Endodermal cell (in vitro differentiated cells): ENCODE data around the gene SEPTIN10. TPM values are rescaled to one million over a fixed set of nuclear protein-coding genes. Genes with fewer than 3 reads are reported as not detected.
A peak's percentile ranks its signal among the peaks of the same experiment; 100 is the strongest.

Source experiments
- DNase-seq: peaks from one replicate; pipeline ENCODE4 v3.0.0-alpha.2; 2017
- H3K27ac ChIP-seq: 2 replicates; pipeline ENCODE4 v1.5.1; 2013; ENCODE audit warnings: mild to moderate bottlenecking, low read depth, low read length, moderate library complexity
- H3K27me3 ChIP-seq: 2 replicates; pipeline ENCODE4 v1.6.1; 2013; ENCODE audit warnings: mild to moderate bottlenecking, low read length, moderate library complexity; ENCODE audit not compliant: insufficient read depth, control insufficient read depth, poor library complexity, severe bottlenecking
- H3K36me3 ChIP-seq: 2 replicates; pipeline ENCODE4 v1.7.0; 2013; ENCODE audit warnings: mild to moderate bottlenecking, low read length, moderate library complexity; ENCODE audit not compliant: control insufficient read depth, insufficient read depth
- H3K4me1 ChIP-seq: one replicate; pipeline ENCODE4 v1.7.0; 2013; ENCODE audit warnings: low read length; ENCODE audit not compliant: control insufficient read depth, insufficient read depth
- H3K4me3 ChIP-seq: 2 replicates; pipeline ENCODE4 v1.5.1; 2013; ENCODE audit warnings: mild to moderate bottlenecking, low read length, moderate library complexity
- H3K9ac ChIP-seq: 2 replicates; pipeline ENCODE4 v1.6.1; 2013; ENCODE audit warnings: mild to moderate bottlenecking, low read length, moderate library complexity; ENCODE audit not compliant: poor library complexity, severe bottlenecking; ENCODE audit errors: extremely low read depth
- H3K9me3 ChIP-seq: 2 replicates; pipeline ENCODE4 v1.6.1; 2013; ENCODE audit warnings: mild to moderate bottlenecking, low read length, moderate library complexity; ENCODE audit not compliant: control insufficient read depth
- H3K27ac Mint-ChIP-seq: 2 replicates; pipeline ENCODE4 v1.8.0; 2020; ENCODE audit warnings: mixed read lengths
- H3K27me3 Mint-ChIP-seq: 2 replicates; pipeline ENCODE4 v1.8.0; 2021; ENCODE audit warnings: mild to moderate bottlenecking, mixed read lengths; ENCODE audit not compliant: insufficient read depth
- H3K36me3 Mint-ChIP-seq: 2 replicates; pipeline ENCODE4 v1.8.0; 2020; ENCODE audit warnings: low read depth, mixed read lengths
- H3K4me1 Mint-ChIP-seq: 2 replicates; pipeline ENCODE4 v1.8.0; 2020; ENCODE audit warnings: mixed read lengths
- H3K4me3 Mint-ChIP-seq: 2 replicates; pipeline ENCODE4 v1.8.0; 2020; ENCODE audit warnings: mild to moderate bottlenecking, moderate library complexity, mixed read lengths
- H3K9me3 Mint-ChIP-seq: 2 replicates; pipeline ENCODE4 v1.8.0; 2020; ENCODE audit warnings: mild to moderate bottlenecking, mixed read lengths
- CTCF ChIP-seq: fragments of 200-600 bp; sonication (generic); conservative IDR thresholded peaks from 2 replicates; pipeline ENCODE4 v1.5.0; 2021; ENCODE audit warnings: antibody characterized with exemption, mild to moderate bottlenecking
- WGBS, 2 experiments: methylation state at CpG; one replicate each; pipeline versions ENCODE4 v1.1.5 to v1.1.7; 2013; ENCODE audit warnings: missing lambda C conversion rate in 2 of 2, mixed read lengths in 1 of 2; ENCODE audit not compliant: insufficient coverage in 1 of 2, insufficient read length in 1 of 2; 5-methylcytosine and 5-hydroxymethylcytosine counted together
- total RNA-seq, 2 donors: library from RNA; stranded (reverse); fragmentation: NEBNext Ultra II Directional in 1 of 2; extraction: Animal tissue kit (Norgen Biotek cat#: 25700) in 1 of 2; gene quantifications; 2 replicates in 1 of 2; 3 replicates in 1 of 2; pipeline ENCODE4 v1.2.1, GENCODE V29; 2021

Gene SEPTIN10
- total RNA-seq, 2 donors from 2014 or later = 103 to 120 TPM

GRCh38 chr2:109549016-109549590, 64.7 kb downstream of the SEPTIN10 start:
- no peak overlapping the region for H3K27ac Mint-ChIP-seq
- DNase-seq = no peak
- TF ChIP-seq CTCF = no peak
- H3K4me3 Mint-ChIP-seq = no peak overlapping the region
- Histone ChIP-seq H3K27ac (peak overlapping the region; percentile 38), H3K9me3 (peaks cover 16% of the 10 kb centered on the region), H3K4me1 (no peaks in the 10 kb centered on the region), H3K27me3 (no peaks in the 10 kb centered on the region), H3K9ac (no peak overlapping the region), H3K36me3 (peaks cover 53% of the 10 kb centered on the region), H3K4me3 (no peak overlapping the region)
- peaks cover 15% of the 10 kb centered on the region for H3K9me3 Mint-ChIP-seq
- WGBS, 2 experiments = 92 to 99% methylated on average over 2 to 4 of the region's 4 CpGs
- H3K27me3 Mint-ChIP-seq = no peaks in the 10 kb centered on the region
- no peaks in the 10 kb centered on the region for H3K4me1 Mint-ChIP-seq
- H3K36me3 Mint-ChIP-seq = peaks cover 37% of the 10 kb centered on the region

DNA sequence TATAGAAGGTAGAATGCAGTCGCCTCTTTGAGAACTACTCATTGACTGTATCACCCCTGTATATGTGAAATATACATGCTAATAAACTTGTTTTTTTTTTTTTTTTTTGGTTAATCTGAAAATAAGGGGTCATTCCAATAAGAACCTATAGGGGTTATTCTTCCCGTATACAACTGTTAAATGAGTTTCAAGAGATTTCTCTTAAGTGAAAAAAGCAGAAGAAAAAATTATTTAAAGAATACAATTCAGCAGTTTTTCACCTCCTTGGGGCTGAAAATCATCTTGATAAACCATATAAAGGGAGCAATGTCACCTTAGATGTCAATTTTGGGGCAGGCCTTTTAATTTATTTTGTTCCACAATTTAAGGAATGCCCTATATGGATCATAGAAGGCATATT, 66.5 kb downstream of the SEPTIN10 start:
- Mint-ChIP-seq H3K27me3 (no peaks in the 10 kb centered on the region), H3K4me3 (no peak overlapping the region), H3K9me3 (peaks cover 6% of the 10 kb centered on the region), H3K4me1 (no peaks in the 10 kb centered on the region), H3K36me3 (peaks cover 29% of the 10 kb centered on the region), H3K27ac (no peak overlapping the region)
- Histone ChIP-seq H3K9ac (no peak overlapping the region), H3K27ac (no peak overlapping the region), H3K4me3 (no peak overlapping the region), H3K36me3 (peaks cover 42% of the 10 kb centered on the region), H3K27me3 (no peaks in the 10 kb centered on the region), H3K9me3 (peaks cover 8% of the 10 kb centered on the region), H3K4me1 (no peaks in the 10 kb centered on the region)
- TF ChIP-seq CTCF = peak; percentile 50
- DNase-seq = no peak
- WGBS, 2 experiments = no CpG with 5 or more reads among the region's 2 CpGs

DNA sequence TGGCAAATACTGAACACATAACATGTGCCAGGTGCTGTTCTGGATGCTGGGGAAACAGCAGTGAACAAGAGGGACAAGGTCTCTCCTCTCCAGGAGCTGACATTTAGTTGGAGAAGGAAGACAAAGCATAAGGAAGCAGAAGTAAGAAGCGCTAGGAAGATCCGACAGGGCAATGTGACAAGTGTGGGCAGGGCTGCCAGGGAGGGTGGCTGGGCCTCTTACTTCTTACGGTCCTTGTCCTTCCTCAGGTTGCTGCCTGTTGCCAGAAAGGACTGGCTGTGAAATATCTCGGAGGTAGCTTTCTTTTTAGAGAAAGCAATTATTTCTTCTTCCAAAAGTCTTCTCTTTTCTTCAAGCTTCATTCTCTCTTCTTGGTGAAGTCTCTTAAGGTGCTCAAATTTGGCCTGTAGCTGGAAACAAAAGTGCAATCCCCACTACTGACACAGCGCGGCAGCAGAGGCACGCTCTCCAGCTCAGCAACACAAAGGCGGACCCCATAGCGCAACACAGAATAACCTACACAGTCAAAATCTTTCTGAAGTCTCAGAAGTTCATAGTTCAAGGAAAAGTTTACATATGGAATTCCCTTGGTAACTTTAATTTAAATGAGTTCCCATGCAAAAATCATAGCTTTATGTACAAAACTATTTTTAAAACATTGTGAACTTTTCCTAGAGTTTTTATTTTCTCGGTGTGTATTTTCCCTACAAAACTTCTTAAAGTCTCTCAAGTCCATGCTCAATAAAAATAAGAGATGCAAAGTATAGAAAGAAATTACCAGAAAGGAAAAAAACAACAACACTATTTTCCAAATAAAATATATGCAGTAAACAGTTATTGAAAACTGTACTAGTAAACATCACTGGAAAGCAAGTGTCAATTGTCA, 67.7 kb downstream of the SEPTIN10 start:
- Mint-ChIP-seq H3K27ac (no peak overlapping the region), H3K4me3 (no peak overlapping the region), H3K27me3 (no peaks in the 10 kb centered on the region), H3K36me3 (peaks cover 18% of the 10 kb centered on the region), H3K4me1 (no peaks in the 10 kb centered on the region), H3K9me3 (no peaks in the 10 kb centered on the region)
- H3K9me3 ChIP-seq = no peaks in the 10 kb centered on the region
- H3K27me3 ChIP-seq = no peaks in the 10 kb centered on the region
- TF ChIP-seq CTCF = peak; percentile 98
- H3K4me1 ChIP-seq = no peaks in the 10 kb centered on the region
- peak; percentile 92 for DNase-seq
- peaks cover 39% of the 10 kb centered on the region for H3K36me3 ChIP-seq
- H3K4me3 ChIP-seq = no peak overlapping the region
- H3K27ac ChIP-seq = no peak overlapping the region
- 44 to 51% methylated on average over 3 to 10 of the region's 10 CpGs for WGBS, 2 experiments
- no peak overlapping the region for H3K9ac ChIP-seq
